ENCODE results near the gene RBP3. TPM values are rescaled to one million over a fixed set of nuclear protein-coding genes. Genes with fewer than 3 reads are reported as not detected.

The RBP3 gene
- total and polyA plus RNA-seq, 4 donors, result not detected

DNA sequence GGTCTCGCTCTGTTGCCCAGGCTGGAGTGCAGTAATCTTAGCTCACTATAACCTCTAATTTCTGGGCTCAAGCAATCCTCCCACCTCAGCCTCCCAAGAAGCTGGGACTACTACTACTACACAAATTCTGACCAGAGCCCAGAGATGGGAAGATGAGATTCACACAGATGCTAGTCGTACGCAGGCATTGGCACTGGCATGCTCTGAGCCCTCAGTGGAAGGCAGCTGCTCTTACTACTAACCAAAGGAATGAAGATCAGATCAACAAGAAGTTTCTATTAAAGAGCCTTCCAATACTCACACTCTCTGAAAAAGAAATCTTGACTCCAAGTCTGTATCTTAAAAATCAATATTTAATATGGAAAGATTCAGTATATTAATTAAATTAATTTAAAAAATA, 15.2 kb upstream of the RBP3 start:
- Histone ChIP-seq H3K27me3 (ENCODE audit: control insufficient read depth in 4 of 4, insufficient read depth in 4 of 4, low read length in 3 of 4) (no peaks in the 10 kb centered on the region), H3K36me3 (ENCODE audit: control insufficient read depth in 4 of 4, insufficient read depth in 3 of 4, low read depth in 1 of 4, low read length in 3 of 4) (no peaks in the 10 kb centered on the region), H3K9ac (ENCODE audit: low read depth in 1 of 2, low read length in 2 of 2) (no peak overlapping the region), H3K9me3 (ENCODE audit: control insufficient read depth in 4 of 4, low read length in 3 of 4) (no peaks in the 10 kb centered on the region), H3K4me3 (ENCODE audit: low read depth in 1 of 3, low read length in 3 of 3) (no peak overlapping the region), H3K4me1 (ENCODE audit: control insufficient read depth in 4 of 4, insufficient read depth in 4 of 4, low read length in 3 of 4) (peaks cover 0 to 12% (median 4%) of the 10 kb centered on the region in 4 donors), H3K27ac (ENCODE audit: low read depth in 1 of 2, low read length in 2 of 2) (no peak overlapping the region)
- WGBS, result 95% methylated on average over 3 of the region's 3 CpGs
- DNase-seq (ENCODE audit: low spot score), result no peak
- TF ChIP-seq, protein P1, sequence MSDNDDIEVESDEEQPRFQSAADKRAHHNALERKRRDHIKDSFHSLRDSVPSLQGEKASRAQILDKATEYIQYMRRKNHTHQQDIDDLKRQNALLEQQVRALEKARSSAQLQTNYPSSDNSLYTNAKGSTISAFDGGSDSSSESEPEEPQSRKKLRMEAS (IDR thresholded peaks at IDR 0.05), result no peak
- no peak for TF ChIP-seq RAD21 (IDR thresholded peaks at IDR 0.05)
- TF ChIP-seq, protein P2, sequence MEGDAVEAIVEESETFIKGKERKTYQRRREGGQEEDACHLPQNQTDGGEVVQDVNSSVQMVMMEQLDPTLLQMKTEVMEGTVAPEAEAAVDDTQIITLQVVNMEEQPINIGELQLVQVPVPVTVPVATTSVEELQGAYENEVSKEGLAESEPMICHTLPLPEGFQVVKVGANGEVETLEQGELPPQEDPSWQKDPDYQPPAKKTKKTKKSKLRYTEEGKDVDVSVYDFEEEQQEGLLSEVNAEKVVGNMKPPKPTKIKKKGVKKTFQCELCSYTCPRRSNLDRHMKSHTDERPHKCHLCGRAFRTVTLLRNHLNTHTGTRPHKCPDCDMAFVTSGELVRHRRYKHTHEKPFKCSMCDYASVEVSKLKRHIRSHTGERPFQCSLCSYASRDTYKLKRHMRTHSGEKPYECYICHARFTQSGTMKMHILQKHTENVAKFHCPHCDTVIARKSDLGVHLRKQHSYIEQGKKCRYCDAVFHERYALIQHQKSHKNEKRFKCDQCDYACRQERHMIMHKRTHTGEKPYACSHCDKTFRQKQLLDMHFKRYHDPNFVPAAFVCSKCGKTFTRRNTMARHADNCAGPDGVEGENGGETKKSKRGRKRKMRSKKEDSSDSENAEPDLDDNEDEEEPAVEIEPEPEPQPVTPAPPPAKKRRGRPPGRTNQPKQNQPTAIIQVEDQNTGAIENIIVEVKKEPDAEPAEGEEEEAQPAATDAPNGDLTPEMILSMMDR (IDR thresholded peaks at IDR 0.05; ENCODE audit: low read depth, low read length, missing input control), result no peak
- TF ChIP-seq JUND (IDR thresholded peaks at IDR 0.05), result no peak
- TF ChIP-seq, protein P3, sequence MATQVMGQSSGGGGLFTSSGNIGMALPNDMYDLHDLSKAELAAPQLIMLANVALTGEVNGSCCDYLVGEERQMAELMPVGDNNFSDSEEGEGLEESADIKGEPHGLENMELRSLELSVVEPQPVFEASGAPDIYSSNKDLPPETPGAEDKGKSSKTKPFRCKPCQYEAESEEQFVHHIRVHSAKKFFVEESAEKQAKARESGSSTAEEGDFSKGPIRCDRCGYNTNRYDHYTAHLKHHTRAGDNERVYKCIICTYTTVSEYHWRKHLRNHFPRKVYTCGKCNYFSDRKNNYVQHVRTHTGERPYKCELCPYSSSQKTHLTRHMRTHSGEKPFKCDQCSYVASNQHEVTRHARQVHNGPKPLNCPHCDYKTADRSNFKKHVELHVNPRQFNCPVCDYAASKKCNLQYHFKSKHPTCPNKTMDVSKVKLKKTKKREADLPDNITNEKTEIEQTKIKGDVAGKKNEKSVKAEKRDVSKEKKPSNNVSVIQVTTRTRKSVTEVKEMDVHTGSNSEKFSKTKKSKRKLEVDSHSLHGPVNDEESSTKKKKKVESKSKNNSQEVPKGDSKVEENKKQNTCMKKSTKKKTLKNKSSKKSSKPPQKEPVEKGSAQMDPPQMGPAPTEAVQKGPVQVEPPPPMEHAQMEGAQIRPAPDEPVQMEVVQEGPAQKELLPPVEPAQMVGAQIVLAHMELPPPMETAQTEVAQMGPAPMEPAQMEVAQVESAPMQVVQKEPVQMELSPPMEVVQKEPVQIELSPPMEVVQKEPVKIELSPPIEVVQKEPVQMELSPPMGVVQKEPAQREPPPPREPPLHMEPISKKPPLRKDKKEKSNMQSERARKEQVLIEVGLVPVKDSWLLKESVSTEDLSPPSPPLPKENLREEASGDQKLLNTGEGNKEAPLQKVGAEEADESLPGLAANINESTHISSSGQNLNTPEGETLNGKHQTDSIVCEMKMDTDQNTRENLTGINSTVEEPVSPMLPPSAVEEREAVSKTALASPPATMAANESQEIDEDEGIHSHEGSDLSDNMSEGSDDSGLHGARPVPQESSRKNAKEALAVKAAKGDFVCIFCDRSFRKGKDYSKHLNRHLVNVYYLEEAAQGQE (IDR thresholded peaks at IDR 0.05), result no peak
- TF ChIP-seq HNF4A (conservative IDR thresholded peaks at IDR 0.05), result no peak
- no peak for TF ChIP-seq HNF4G (IDR thresholded peaks at IDR 0.05)
- no peak for TF ChIP-seq YY1 (IDR thresholded peaks at IDR 0.05)
- TF ChIP-seq TAF1 (conservative IDR thresholded peaks at IDR 0.05), result no peak
- TF ChIP-seq, protein P4, sequence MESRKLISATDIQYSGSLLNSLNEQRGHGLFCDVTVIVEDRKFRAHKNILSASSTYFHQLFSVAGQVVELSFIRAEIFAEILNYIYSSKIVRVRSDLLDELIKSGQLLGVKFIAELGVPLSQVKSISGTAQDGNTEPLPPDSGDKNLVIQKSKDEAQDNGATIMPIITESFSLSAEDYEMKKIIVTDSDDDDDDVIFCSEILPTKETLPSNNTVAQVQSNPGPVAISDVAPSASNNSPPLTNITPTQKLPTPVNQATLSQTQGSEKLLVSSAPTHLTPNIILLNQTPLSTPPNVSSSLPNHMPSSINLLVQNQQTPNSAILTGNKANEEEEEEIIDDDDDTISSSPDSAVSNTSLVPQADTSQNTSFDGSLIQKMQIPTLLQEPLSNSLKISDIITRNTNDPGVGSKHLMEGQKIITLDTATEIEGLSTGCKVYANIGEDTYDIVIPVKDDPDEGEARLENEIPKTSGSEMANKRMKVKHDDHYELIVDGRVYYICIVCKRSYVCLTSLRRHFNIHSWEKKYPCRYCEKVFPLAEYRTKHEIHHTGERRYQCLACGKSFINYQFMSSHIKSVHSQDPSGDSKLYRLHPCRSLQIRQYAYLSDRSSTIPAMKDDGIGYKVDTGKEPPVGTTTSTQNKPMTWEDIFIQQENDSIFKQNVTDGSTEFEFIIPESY (IDR thresholded peaks at IDR 0.05), result no peak
- TF ChIP-seq EGR1 (IDR thresholded peaks at IDR 0.05; ENCODE audit: low read depth in 2 of 2), result no peak
- TF ChIP-seq GABPA (IDR thresholded peaks at IDR 0.05 in 1 of 2, conservative IDR thresholded peaks at IDR 0.05 in 1 of 2), result no peak
- TF ChIP-seq SP1 (IDR thresholded peaks at IDR 0.05), result no peak

DNA sequence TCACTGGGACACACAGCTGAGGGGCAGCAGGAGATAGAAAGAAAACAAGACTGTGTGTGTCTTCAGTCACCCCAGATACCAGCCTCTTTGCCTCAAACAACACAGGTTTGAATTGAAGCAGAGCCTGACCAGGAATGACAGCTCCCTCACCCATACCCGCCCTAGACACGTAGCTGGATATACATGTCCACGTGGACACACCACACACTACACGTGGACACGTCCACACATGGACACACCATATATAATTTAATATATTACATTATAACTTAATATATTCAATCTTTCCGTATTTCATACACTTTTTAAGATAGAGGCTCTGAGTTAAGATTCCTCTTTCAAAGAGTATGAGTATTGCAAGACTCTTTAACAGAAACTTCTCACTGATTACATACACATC, 14.6 kb upstream of the RBP3 start:
- H3K36me3 ChIP-seq (ENCODE audit: control insufficient read depth in 4 of 4, insufficient read depth in 3 of 4, low read depth in 1 of 4, low read length in 3 of 4), result no peaks in the 10 kb centered on the region
- WGBS, result 88% methylated on average over 6 of the region's 6 CpGs
- H3K27me3 ChIP-seq (ENCODE audit: control insufficient read depth in 4 of 4, insufficient read depth in 4 of 4, low read length in 3 of 4), result no peaks in the 10 kb centered on the region
- H3K9ac ChIP-seq (ENCODE audit: low read depth in 1 of 2, low read length in 2 of 2), result no peak overlapping the region
- H3K9me3 ChIP-seq (ENCODE audit: control insufficient read depth in 4 of 4, low read length in 3 of 4), result no peaks in the 10 kb centered on the region
- H3K4me3 ChIP-seq (ENCODE audit: low read depth in 1 of 3, low read length in 3 of 3), result no peak overlapping the region
- peaks cover 0 to 12% (median 4%) of the 10 kb centered on the region in 4 donors for H3K4me1 ChIP-seq (ENCODE audit: control insufficient read depth in 4 of 4, insufficient read depth in 4 of 4, low read length in 3 of 4)
- no peak overlapping the region for H3K27ac ChIP-seq (ENCODE audit: low read depth in 1 of 2, low read length in 2 of 2)
- TF ChIP-seq HNF4A (conservative IDR thresholded peaks at IDR 0.05) (no peak), TAF1 (conservative IDR thresholded peaks at IDR 0.05) (no peak), GABPA (IDR thresholded peaks at IDR 0.05 in 1 of 2, conservative IDR thresholded peaks at IDR 0.05 in 1 of 2) (no peak), RXRA (IDR thresholded peaks at IDR 0.05) (no peak), FOXA1 (IDR thresholded peaks at IDR 0.05) (no peak), RAD21 (IDR thresholded peaks at IDR 0.05) (no peak), YY1 (IDR thresholded peaks at IDR 0.05) (no peak), SP1 (IDR thresholded peaks at IDR 0.05) (no peak), JUND (IDR thresholded peaks at IDR 0.05) (no peak), HNF4G (IDR thresholded peaks at IDR 0.05) (no peak)
- TF ChIP-seq, protein P2 (IDR thresholded peaks at IDR 0.05; ENCODE audit: low read depth, low read length, missing input control), result no peak
- TF ChIP-seq, protein P5, sequence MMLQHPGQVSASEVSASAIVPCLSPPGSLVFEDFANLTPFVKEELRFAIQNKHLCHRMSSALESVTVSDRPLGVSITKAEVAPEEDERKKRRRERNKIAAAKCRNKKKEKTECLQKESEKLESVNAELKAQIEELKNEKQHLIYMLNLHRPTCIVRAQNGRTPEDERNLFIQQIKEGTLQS (IDR thresholded peaks at IDR 0.05), result no peak
- TF ChIP-seq, protein P1 (IDR thresholded peaks at IDR 0.05), result no peak
- TF ChIP-seq, protein P4 (IDR thresholded peaks at IDR 0.05), result no peak
- DNase-seq (ENCODE audit: low spot score), result no peak
